T-helper 2 cell treated with Interferon-gamma antibody and Interleukin-4, amounts not matched to agents 5 μg/mL and 100 μg/mL, for 36 hours (primary cell): ENCODE data around the gene PUM2.

Experiments used
- DNase-seq: peaks from one replicate; pipeline ENCODE4 v3.0.0; 2021; ENCODE audit warnings: low spot score
- H3K27ac Mint-ChIP-seq: one replicate; pipeline ENCODE4 v1.8.0; 2021; ENCODE audit warnings: mild to moderate bottlenecking, mixed read lengths
- H3K27me3 Mint-ChIP-seq: one replicate; pipeline ENCODE4 v1.8.0; 2021; ENCODE audit warnings: low read depth, mixed read lengths
- H3K36me3 Mint-ChIP-seq: one replicate; pipeline ENCODE4 v1.8.0; 2021; ENCODE audit warnings: low read depth, mixed read lengths
- H3K4me1 Mint-ChIP-seq: one replicate; pipeline ENCODE4 v1.8.0; 2021; ENCODE audit warnings: low read depth, mixed read lengths
- H3K4me3 Mint-ChIP-seq: one replicate; pipeline ENCODE4 v1.8.0; 2022; ENCODE audit warnings: mild to moderate bottlenecking, moderate library complexity, mixed read lengths
- H3K9me3 Mint-ChIP-seq: one replicate; pipeline ENCODE4 v1.8.0; 2021; ENCODE audit warnings: mixed read lengths

PUM2 gene

DNA sequence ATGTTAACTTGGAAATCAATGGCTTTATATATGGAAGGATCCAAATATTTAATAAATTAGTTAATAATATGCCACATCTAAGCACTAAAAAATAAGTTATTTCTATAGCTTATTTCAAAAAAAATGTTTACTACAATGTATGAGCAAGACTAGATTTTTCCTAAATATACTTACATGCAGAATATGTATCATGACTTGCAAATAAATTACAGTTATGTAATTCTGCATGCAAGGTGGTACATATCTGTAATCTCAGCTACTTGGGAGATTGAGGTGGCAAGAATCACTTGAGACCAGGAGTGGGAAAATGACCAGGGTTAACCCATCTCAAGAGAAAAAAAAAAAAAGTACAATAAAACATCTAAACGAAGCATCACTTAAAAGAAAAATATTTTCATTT, 11.6 kb downstream of the PUM2 start:
- H3K4me1 Mint-ChIP-seq, result peaks cover 31% of the 10 kb centered on the region
- H3K27me3 Mint-ChIP-seq, result no peaks in the 10 kb centered on the region
- no peak overlapping the region for H3K4me3 Mint-ChIP-seq
- H3K9me3 Mint-ChIP-seq, result peaks cover 2% of the 10 kb centered on the region
- no peak for DNase-seq
- H3K27ac Mint-ChIP-seq, result no peak overlapping the region
- H3K36me3 Mint-ChIP-seq, result peaks cover 8% of the 10 kb centered on the region

DNA sequence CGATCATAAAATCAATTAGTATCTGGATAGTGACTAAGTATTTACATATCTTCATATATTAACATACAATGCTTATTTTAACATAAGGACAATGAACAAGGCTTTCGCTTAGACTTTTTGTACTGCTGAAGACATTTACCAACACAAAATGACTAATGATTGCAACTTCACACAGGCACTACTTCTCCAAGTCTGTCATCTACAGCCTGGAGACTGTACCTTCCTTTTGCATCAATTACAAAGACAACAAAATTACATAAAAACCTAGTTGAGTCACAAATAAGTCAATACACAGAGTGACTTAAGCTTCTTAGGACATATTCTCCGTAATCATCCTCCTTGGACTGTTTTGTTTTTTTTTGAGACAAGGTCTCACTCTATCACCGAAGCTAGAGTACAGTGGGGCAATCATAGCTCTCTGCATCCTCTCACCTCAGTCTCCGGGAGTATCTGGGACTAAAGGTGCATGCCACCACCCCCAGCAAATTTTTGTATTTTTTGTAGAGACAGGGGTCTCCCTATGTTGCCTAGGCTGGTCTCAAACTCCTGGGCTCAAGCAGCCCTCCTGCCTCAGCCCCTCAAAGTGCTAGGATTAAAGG, 15.9 kb downstream of the PUM2 start:
- Mint-ChIP-seq H3K9me3 (peaks cover 31% of the 10 kb centered on the region), H3K4me1 (peaks cover 31% of the 10 kb centered on the region), H3K27me3 (no peaks in the 10 kb centered on the region), H3K4me3 (no peak overlapping the region), H3K27ac (no peak overlapping the region), H3K36me3 (peaks cover 46% of the 10 kb centered on the region)
- DNase-seq, result no peak

DNA sequence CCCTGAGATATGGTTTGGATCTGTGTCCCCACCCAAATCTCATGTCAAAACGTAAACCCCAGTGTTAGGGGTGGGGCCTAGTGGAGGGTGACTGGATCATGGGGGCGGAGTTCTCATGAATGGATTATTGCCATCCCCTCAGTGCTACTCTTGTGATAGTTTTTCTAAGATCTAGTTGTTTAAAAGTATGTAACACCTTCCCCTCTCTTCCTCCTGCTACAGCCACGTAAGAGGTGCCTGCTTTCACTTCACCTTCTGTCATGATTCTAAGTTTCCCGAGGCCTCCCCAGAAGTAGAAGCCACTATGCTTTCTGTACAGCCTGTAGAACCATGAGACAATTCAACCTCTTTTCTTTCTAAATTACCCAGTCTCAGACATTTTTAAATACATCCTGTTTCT, 16.9 kb downstream of the PUM2 start:
- Mint-ChIP-seq H3K36me3 (peaks cover 53% of the 10 kb centered on the region), H3K4me1 (peaks cover 30% of the 10 kb centered on the region), H3K9me3 (peaks cover 34% of the 10 kb centered on the region), H3K27ac (no peak overlapping the region), H3K27me3 (no peaks in the 10 kb centered on the region), H3K4me3 (no peak overlapping the region)
- no peak for DNase-seq

DNA sequence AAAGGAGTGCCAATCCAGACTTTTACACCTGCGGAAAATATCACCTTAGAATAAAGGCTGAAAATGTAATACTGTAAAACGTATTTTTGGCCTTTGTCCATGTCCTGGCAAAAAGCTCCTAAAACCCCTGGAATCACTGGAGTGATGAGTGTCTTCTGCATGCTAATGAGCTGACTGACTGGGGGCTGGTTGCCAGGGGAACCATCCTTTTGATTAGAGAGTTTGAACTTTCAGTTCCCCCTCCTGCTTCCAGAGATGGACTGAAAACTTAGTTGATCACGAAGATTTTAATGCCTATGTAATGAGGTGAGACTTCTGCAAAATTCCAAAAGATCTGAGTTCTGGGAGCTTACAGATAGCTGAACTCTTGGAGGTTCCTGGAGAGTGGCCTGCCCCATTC, 20.5 kb downstream of the PUM2 start:
- Mint-ChIP-seq H3K4me3 (no peak overlapping the region), H3K9me3 (peaks cover 34% of the 10 kb centered on the region), H3K4me1 (peaks cover 32% of the 10 kb centered on the region), H3K27ac (no peak overlapping the region), H3K27me3 (no peaks in the 10 kb centered on the region), H3K36me3 (peaks cover 67% of the 10 kb centered on the region)
- DNase-seq, result no peak

DNA sequence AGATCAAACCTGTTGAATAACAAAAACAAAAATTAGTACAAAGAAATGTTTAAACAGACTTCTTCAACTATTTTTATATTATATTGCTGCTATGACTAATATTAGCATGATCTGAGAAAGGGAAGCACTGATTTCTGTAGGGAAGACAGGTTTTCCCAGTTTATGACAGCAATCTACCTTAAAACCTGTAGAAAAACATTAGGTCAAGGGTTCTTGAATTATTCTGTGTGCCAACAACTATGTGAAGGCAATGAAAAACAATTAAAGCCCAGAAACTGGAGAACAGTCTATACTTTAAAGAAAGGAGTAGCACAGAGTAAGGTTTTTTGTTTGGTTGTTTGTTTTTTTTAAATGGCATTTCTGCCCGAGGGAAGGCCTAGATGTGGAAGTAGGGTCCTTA, 23.3 kb downstream of the PUM2 start:
- no peak for DNase-seq
- H3K9me3 Mint-ChIP-seq, result peaks cover 28% of the 10 kb centered on the region
- no peak overlapping the region for H3K4me3 Mint-ChIP-seq
- peaks cover 68% of the 10 kb centered on the region for H3K36me3 Mint-ChIP-seq
- H3K27me3 Mint-ChIP-seq, result no peaks in the 10 kb centered on the region
- H3K27ac Mint-ChIP-seq, result no peak overlapping the region
- H3K4me1 Mint-ChIP-seq, result peaks cover 38% of the 10 kb centered on the region

DNA sequence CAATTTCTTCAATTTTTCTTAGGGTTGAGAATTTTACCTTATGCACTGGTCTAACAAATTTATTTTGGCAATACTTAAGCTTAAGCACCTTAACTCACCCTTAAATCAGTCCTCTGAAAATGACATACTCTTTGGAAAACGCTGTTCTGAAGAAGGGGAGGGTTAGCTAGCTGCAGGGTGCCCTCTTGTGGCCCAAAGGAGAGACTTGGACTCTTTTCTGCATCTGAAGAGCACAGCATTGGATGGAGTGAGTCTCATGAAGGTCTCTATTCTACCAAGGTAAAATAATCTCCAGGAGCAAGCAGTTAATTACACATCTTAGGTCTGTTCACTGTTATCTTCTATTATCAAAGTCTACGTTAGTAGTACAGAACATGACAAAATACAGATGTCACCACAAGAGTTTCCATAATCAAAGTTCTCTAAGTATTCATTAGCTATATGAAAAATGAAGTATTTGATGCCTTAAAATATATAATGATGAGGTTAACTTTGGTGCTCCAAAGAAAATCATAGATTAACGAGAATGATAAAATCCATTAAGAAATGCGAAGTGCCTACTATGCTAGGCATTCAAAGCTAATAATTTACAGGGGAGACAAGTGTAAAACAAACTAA, 24.4 kb downstream of the PUM2 start:
- H3K9me3 Mint-ChIP-seq, result peaks cover 17% of the 10 kb centered on the region
- no peaks in the 10 kb centered on the region for H3K27me3 Mint-ChIP-seq
- peaks cover 40% of the 10 kb centered on the region for H3K4me1 Mint-ChIP-seq
- DNase-seq, result no peak
- H3K36me3 Mint-ChIP-seq, result peaks cover 64% of the 10 kb centered on the region
- H3K4me3 Mint-ChIP-seq, result no peak overlapping the region
- no peak overlapping the region for H3K27ac Mint-ChIP-seq

DNA sequence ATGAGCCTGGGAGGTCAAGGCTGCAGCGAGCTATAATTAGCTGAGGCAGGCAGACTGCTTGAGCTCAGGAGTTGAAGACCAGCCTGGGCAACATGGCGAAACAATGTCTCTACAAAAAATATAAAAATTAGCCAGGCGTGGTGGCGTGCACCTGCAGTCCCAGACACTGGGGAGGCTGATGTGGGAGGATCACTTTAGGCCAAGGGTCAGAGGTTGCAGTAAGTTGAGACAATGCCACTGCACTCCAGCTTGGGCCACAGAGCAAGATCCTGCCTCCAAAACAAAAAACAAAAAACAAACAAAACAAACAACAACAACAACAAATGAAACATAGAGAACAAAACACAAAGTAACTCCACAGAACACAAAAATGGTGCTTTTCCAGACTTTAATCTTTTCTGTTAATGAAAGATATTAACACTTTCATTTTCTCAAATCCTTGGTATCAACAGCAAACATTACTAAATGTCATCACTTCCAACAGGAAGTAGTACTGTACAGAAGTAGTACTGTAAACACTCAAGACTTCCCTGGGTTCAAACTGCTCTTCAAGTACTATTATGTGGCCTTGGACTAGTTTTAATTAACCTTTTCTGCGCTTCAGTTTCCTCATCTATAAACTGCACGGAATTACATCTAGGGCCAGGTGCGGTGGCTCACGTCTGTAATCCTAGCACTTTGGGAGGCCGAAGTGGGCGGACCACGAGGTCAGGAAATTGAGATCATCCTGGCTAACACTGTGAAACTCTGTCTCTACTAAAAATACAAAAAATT, 27.9 kb downstream of the PUM2 start:
- H3K4me1 Mint-ChIP-seq, result peaks cover 45% of the 10 kb centered on the region
- peak overlapping the region; percentile 78 for H3K27ac Mint-ChIP-seq
- no peaks in the 10 kb centered on the region for H3K27me3 Mint-ChIP-seq
- peaks cover 60% of the 10 kb centered on the region for H3K36me3 Mint-ChIP-seq
- DNase-seq, result no peak
- H3K4me3 Mint-ChIP-seq, result no peak overlapping the region
- H3K9me3 Mint-ChIP-seq, result no peaks in the 10 kb centered on the region

DNA sequence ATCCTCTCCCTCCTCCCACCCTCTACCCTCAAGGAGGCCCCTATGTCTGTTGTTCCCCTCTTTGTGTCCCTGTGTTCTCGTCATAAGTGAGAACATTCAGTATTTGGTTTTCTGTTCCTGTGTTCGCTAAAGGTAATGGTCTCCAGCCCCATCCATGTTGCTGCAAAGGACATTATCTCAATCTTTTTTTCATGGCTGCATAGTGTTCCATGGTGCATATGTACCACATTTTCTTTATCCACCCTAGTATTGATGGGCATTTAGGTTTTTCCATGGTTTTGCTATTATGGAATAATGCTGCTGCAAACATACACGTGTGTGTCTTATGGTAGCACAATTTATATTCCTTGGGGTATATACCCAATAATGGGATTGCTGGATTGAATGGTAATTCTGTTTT, 33.0 kb downstream of the PUM2 start:
- H3K4me1 Mint-ChIP-seq, result peaks cover 34% of the 10 kb centered on the region
- no peak for DNase-seq

DNA sequence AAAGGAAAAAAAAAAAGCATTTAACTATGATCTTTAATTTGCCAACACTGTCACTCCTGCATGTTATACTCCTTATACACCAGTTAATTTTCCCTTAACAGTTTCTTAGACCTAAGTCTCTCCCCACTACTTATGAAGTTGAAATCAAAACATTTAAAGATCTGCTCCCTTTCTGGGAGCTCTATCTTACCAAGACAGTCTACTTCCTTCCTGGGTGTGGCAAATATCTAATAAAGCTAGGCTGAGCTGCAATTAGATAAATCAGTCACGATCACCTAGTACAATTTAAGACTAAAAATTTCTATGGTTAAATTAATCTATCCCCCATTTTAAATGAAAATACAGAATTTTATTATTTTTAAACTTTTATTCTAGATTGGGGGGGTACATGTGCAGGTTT, 33.4 kb downstream of the PUM2 start:
- no peak for DNase-seq
- H3K9me3 Mint-ChIP-seq, result no peaks in the 10 kb centered on the region
- no peak overlapping the region for H3K27ac Mint-ChIP-seq
- no peaks in the 10 kb centered on the region for H3K27me3 Mint-ChIP-seq
- H3K36me3 Mint-ChIP-seq, result peaks cover 63% of the 10 kb centered on the region
- no peak overlapping the region for H3K4me3 Mint-ChIP-seq
- H3K4me1 Mint-ChIP-seq, result peaks cover 33% of the 10 kb centered on the region

More for the DNA sequence above, 33.0 kb downstream of the PUM2 start:
- H3K27ac Mint-ChIP-seq, result no peak overlapping the region
- no peaks in the 10 kb centered on the region for H3K27me3 Mint-ChIP-seq
- H3K9me3 Mint-ChIP-seq, result no peaks in the 10 kb centered on the region
- peaks cover 62% of the 10 kb centered on the region for H3K36me3 Mint-ChIP-seq
- no peak overlapping the region for H3K4me3 Mint-ChIP-seq

DNA sequence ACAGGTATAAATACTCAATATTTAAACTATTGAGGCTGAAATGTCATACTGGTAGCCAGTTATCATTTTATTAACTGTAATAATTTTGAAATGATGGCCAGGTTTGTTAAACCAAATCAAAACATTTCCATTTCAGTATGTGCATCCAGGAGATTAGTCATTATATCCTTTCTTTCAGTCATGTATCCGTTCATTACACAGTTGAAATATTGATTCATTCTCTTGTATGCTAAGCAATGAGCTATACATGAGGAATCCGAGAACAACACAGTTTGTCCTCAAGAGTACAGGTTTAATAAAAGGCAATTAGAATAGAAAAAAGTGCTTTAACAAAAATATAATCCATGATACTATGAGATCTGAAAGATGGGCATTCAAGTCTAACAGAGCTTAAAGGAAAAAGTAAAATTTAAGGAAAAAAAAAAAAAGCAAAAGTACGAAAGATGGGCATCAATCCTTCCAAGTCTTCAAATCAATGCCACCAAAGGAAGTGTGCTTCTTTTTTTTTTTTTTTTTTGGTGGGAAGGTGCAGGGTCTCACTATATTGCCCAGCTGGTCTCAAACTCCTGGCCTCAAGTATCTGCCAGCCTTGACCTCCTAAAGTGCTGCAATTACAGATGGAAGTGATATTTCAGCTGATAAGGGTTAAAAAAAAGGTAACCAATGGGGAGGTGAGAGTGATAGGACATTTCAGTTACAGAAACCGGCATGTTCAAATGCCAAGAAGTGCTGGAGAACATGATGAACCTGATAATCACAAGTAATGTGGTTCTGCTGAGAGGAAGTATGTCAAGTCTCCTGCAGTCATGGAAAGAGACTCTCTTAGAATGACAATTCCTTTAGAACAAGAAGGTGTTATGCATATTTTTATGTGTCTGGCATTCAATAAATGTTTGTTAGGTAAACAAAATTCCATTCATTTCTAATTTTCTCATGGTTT, 35.8 kb downstream of the PUM2 start:
- no peaks in the 10 kb centered on the region for H3K27me3 Mint-ChIP-seq
- peak overlapping the region; percentile 36 for H3K27ac Mint-ChIP-seq
- no peaks in the 10 kb centered on the region for H3K9me3 Mint-ChIP-seq
- no peak for DNase-seq
- H3K4me3 Mint-ChIP-seq, result no peak overlapping the region
- peaks cover 54% of the 10 kb centered on the region for H3K36me3 Mint-ChIP-seq
- peaks cover 22% of the 10 kb centered on the region for H3K4me1 Mint-ChIP-seq

DNA sequence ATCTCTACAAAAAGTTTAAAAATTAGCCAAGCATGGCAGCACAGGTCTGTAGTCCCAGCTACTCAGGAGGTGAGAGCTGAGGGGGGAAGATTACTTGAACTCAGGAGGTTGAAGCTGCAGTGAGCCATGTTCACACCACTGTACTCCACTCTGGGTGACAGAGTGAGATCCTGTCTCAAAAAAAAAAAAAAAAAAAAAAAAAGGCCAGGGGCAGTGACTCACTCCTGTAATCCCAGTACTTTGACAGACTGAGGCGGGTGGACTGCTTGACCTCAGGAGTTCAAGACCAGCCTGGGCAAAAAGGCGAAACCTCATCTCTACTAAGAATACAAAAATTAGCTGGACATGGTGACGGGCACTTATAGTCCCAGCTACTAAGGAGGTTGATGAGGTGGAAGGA, 37.0 kb downstream of the PUM2 start:
- H3K27ac Mint-ChIP-seq, result no peak overlapping the region
- peaks cover 55% of the 10 kb centered on the region for H3K36me3 Mint-ChIP-seq
- H3K27me3 Mint-ChIP-seq, result no peaks in the 10 kb centered on the region
- H3K4me3 Mint-ChIP-seq, result no peak overlapping the region
- DNase-seq, result no peak
- H3K9me3 Mint-ChIP-seq, result no peaks in the 10 kb centered on the region
- H3K4me1 Mint-ChIP-seq, result peaks cover 17% of the 10 kb centered on the region

DNA sequence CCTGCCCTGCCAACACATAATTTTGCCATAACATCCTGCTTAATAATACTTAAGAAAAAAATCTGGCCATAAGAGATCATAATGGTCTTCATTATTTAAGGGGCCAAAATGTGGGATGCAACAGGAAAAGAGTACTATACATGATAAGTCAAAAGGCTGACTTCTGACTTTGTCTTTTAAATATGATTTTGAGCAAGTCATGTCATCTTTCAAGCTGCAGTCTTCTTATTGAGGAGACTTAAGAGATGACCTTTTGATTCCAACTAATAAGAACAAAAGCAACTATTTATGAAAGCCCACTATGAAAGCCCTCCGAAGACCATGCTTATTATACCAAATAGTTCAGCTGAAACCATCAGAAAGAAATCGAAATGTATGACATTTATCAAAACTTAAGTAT, 41.6 kb downstream of the PUM2 start:
- no peak for DNase-seq
- no peak overlapping the region for H3K27ac Mint-ChIP-seq
- no peaks in the 10 kb centered on the region for H3K9me3 Mint-ChIP-seq
- H3K4me1 Mint-ChIP-seq, result peaks cover 3% of the 10 kb centered on the region
- no peaks in the 10 kb centered on the region for H3K27me3 Mint-ChIP-seq
- H3K4me3 Mint-ChIP-seq, result no peak overlapping the region
- H3K36me3 Mint-ChIP-seq, result peaks cover 49% of the 10 kb centered on the region

DNA sequence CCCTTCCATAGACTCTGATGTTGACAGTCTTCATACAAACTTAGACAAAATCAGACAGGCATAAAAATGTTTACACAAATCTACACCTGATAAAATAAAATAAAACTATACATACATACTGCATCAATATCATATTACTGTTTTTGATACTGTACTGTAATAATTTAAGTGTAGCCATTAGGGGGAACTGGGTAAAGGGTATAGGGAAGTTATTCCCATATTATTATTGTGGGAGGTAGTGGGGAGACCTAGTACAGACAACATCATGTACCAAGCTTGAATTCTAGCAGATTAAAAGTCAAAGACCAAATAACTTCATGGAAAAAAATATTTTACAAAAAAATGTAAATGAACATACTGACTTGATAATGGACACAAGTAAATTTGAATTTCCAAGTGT, 43.3 kb downstream of the PUM2 start:
- Mint-ChIP-seq H3K27ac (no peak overlapping the region), H3K27me3 (no peaks in the 10 kb centered on the region), H3K4me1 (peaks cover 4% of the 10 kb centered on the region), H3K9me3 (no peaks in the 10 kb centered on the region), H3K36me3 (peaks cover 47% of the 10 kb centered on the region), H3K4me3 (no peak overlapping the region)
- no peak for DNase-seq

DNA sequence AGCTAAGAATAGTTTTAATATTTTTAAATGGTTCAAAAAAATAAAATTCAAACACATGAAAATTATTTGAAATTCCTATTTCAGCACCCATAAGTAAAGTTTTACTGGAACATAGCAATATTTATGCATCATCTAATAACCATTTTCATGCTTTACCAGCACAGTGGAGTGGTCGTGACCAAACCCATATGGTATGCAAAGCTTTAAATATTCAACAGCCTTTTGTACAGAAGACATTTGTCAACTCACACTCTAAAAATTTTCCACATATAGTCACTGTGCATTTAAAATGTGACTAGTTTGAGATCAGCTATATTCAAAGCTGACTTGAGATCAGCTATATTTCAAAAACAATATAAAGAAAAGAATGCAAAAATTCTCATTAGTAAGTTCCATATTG, 46.2 kb downstream of the PUM2 start:
- no peaks in the 10 kb centered on the region for H3K27me3 Mint-ChIP-seq
- H3K4me1 Mint-ChIP-seq, result peaks cover 4% of the 10 kb centered on the region
- no peak for DNase-seq
- no peak overlapping the region for H3K27ac Mint-ChIP-seq
- H3K9me3 Mint-ChIP-seq, result no peaks in the 10 kb centered on the region
- no peak overlapping the region for H3K4me3 Mint-ChIP-seq
- peaks cover 45% of the 10 kb centered on the region for H3K36me3 Mint-ChIP-seq
